HG02973 (cell line): Measurements from ENCODE around the gene HYAL1.
"Not testable (repeated sequence)": the region's sequence is repeated elsewhere in the genome, so short reads cannot be mapped to it uniquely, and the experiment has no call there.

ENCODE experiments used
- ATAC-seq: cut with Tn5 transposase; IDR thresholded peaks from one replicate; pipeline ENCODE4 v1.9.1; 2021; ENCODE audit warnings: moderate library complexity; ENCODE audit not compliant: unreplicated experiment

Gene HYAL1

DNA sequence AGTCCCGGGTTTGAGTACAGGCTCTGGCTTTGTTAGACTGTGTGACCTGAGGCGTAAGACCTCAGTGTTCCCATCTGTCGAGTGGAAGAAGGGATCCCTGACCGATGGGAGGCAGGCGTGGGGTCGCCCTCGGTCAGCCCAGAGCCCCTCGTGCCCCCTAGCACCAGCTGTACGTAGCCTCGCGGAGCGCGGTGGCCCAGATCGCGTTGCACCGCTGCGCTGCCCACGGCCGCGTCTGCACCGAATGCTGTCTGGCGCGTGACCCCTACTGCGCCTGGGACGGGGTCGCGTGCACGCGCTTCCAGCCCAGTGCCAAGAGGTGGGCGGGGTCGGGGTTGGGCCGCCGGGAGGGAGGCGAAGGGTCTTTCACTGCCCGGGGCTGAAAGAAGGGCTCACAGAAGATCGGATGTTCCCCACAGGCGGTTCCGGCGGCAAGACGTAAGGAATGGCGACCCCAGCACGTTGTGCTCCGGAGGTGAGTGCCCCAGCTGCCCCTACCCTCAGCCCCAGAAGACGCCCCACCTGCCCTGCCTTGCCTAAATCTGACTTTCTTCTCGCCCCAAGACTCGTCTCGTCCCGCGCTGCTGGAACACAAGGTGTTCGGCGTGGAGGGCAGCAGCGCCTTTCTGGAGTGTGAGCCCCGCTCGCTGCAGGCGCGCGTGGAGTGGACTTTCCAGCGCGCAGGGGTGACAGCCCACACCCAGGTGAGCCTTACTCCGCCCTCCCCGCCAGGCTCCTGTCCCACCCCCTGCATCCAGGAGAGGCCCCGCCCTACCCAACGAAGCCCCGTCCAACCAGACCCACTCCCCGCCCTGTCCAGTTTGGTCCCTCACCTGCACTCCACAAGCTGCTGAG, 28.0 kb downstream of the HYAL1 start:
- ATAC-seq = no peak

GRCh38 chr3:50274371-50275104, 28.8 kb downstream of the HYAL1 start:
- no peak for ATAC-seq

- no peak for ATAC-seq
Observed at GRCh38 chr3:50273689-50274065, 29.7 kb downstream of the HYAL1 start.

DNA sequence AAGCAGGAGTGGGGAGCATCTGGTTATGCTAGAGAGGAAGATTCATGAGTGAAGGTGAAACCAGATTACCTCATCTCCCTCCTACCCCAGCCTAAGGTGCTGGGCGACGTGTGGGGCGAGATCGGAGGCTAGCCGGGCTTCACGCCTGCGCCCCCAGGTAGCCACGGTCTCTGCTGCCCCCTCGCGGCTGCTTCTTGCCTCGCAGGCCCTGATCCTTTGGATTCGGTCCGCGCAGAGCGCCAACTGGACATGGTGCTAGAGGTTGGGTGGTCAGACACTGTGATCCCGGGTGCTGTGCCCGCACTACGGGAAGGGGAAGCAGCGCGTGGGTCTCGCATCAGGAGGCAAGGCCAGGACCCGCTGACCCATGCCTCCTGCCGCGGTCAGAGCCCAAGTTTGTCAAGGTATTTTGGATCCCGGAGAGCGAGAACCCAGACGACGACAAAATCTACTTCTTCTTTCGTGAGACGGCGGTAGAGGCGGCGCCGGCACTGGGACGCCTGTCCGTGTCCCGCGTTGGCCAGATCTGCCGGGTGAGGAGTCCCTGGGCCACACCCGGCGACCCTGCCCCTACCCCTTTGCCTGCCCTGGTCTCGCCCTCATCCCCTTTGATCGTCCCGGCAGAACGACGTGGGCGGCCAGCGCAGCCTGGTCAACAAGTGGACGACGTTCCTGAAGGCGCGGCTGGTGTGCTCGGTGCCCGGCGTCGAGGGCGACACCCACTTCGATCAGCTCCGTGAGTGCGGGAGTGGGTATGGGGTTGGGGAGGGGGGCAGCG, 30.3 kb downstream of the HYAL1 start:
- peak; percentile 81 for ATAC-seq

- ATAC-seq = not testable (repeated sequence)
Observed at GRCh38 chr3:50272538-50272910, 30.9 kb downstream of the HYAL1 start.

DNA sequence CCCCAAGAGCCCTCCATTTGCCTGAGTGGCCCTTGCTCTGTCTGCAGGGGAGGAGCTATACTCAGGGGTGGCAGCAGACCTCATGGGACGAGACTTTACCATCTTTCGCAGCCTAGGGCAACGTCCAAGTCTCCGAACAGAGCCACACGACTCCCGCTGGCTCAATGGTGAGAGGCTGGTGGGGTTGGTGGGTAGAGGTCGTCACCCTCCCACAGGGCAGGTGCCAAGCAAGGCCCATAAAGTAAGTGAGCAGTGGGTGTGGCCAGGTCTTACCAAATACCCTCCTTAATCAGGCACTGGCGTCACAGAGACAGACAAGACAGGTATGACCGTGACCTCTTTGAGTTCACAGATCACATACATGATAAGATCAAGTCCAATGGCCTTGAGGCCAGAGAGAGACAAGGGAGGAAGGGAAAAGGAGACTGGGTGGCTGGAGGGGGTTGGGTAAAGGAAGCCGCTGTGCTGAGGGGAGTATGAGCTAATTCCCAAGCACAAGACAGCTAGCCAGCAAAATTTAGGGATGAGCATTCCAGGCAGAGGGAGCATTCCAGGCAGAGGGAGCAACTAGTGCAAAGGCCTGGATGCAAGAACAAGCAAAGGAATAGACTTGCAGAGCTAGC, 31.9 kb downstream of the HYAL1 start:
- no peak for ATAC-seq

DNA sequence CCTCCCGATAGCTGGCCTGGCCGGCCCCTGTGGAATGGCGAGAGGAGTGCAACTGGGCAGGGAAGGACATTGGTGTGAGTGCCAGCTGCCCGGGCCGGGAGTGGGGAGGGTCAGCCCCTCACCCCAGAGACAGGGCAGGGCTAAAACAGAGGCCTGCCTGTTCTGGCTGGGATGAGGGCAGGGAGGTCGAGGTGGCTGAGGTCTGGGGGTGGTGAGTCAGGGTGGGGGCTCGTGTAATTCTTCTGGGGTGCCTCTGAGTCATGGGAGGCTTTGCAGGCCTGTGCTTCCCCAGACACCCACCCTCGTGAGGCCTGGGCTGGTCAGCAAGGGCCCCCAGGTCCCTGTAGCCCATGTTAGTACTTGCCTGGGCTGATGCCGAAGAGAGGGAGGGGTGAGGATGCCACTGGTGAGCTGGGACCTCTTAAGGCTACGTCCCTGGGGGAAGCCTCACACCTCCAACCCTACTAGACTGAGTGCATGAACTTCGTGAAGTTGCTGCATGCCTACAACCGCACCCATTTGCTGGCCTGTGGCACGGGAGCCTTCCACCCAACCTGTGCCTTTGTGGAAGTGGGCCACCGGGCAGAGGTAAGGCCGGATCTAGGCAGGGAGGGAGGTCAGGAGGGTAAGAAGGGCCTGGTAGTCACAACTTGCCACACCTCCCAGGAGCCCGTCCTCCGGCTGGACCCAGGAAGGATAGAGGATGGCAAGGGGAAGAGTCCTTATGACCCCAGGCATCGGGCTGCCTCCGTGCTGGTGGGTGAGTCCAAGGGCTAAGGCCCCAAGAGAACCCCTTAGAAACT, 32.8 kb downstream of the HYAL1 start:
- no peak for ATAC-seq

- ATAC-seq = no peak
Observed at GRCh38 chr3:50269977-50270413, 33.4 kb downstream of the HYAL1 start.

GRCh38 chr3:50269460-50269859, 33.9 kb downstream of the HYAL1 start:
- no peak for ATAC-seq

DNA sequence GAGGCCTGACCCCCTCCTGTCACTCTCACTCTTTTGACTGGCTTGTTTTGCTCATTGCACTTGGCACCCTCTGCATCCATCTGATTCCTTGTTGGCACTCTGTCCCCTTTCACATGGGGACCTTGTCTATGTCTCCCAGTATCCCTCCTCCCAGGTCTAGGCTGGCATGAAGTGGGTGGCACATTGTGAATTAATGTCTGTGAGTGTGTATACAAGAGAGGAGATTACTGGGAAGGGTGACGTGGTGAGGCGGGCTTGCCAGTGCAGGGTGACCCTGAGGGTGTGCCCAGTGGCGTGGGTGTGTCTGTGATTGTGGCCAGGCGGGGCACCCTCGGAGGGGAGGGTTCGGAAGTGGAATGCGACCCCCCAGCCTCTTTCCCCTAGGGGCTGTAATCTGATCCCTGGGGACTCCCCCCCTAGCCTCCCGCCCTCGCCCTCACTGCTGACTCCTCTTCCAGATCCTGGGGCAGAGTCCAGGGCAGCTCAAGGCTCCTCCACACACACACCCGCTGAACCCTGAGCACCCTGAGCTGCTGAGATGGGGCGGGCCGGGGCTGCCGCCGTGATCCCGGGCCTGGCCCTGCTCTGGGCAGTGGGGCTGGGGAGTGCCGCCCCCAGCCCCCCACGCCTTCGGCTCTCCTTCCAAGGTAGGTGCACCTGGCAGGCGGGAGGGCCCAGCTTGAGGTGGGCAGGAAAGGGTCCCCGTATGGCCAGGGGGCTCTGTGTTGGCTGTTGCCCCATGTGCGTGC, 34.5 kb downstream of the HYAL1 start, which contains the start of gene SEMA3B:
TSS of gene SEMA3B (plus strand) at position 445 of the 749 bp plus-strand sequence. CDS start at position 539, 94 bp downstream.
- no peak for ATAC-seq

DNA sequence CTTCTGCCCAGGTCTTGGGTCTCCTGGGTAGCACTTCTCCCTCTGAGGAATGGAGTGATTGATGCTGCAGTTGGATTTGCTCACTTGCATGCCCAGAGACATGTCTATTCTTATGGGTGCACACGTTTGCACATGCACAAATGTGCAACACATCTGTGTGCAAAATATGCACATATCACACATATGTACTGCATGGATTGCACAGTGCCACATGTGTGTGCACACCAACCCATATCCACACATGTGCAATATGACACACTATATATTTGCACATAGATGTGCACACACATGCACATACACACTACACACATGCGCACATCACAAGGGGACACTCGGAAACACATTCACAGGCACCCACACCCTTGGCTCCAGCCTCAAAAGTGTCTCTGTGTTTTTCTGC, 35.1 kb downstream of the HYAL1 start:
- ATAC-seq = no peak

GRCh38 chr3:50267280-50267913, 36.0 kb downstream of the HYAL1 start:
- no peak for ATAC-seq

GRCh38 chr3:50266836-50267235, 36.5 kb downstream of the HYAL1 start:
- ATAC-seq = no peak

GRCh38 chr3:50266017-50266416, 37.4 kb downstream of the HYAL1 start:
- no peak for ATAC-seq

DNA sequence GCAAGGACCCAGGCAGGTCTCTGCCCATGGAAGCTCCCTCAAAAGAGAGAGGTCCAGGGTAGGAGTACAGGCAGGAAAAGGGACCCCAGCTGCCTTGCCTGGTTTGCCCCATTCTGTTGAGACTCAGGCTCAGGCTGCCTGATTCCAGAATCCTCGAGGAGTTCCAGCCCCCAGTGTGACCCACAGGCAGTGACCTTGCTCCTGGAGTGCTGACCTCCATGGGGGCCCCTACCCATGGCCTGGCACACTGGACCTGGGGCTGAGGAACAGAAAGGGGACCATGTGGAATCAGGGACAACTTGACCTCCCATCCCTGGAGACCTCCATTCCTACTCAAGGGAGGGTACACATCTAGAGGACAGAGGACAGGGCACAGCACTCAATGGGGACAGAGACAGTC, 37.8 kb downstream of the HYAL1 start:
- no peak for ATAC-seq

DNA sequence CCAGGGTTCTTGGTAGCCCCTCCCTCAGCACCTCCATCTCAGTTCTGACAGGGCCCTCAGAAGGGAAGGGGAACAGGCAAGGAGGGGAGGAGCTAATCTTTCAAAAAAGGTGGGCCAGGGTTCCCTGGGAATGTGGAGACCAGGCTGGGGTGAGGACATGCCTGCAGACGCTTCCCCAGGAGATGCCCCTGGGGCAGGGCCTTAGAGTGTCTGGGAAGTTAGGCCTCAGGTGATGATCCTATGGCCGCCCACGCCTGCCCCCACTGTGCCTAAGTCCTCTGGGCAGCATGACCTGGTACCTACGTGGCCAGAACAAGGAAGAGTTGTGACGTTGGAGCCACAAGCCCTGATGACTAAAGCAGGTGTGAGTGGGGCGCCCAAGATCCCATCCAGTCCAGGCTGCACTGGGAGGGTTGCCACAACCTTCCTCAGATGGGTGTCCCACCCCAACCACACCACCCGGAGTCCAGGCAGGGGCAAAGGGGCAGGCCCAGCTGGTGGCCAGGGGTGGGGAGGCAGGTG, 38.3 kb downstream of the HYAL1 start:
- ATAC-seq = no peak

DNA sequence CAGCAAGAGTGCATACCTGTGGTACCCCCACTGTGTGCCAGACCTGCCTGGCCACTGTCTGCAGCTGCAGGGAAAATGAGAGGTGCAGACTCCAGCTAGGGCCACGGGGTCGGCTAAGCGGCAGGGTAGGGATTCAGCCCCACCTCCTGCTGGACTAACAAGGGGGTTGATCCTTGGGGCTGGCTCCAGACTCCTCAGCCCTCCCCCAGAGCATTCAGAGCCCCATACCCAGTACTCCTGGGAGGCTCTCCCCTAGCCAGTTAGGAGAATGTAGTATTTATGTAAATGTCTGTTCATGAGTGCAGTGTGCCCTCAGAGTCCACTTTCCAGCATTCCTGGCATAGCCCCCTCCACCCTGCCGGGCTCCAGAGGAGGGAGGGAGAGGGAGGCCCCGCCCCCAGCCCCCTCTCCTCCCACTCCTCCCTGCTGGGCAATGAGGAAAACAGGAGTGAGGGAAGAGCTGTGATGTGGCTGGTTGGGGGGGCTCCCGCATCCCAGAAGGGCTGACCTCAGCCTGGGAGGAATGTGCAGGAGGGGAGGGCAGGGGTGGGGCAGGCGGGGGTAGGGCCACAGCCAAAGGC, 38.9 kb downstream of the HYAL1 start:
- no peak for ATAC-seq
